GM19351 (cell line): Measurements from ENCODE around the gene MSI2.

Experiments
- ATAC-seq: cut with Tn5 transposase; IDR thresholded peaks from one replicate; pipeline ENCODE4 v1.9.1; 2021; ENCODE audit warnings: mild to moderate bottlenecking, moderate library complexity; ENCODE audit not compliant: unreplicated experiment

The MSI2 gene

DNA sequence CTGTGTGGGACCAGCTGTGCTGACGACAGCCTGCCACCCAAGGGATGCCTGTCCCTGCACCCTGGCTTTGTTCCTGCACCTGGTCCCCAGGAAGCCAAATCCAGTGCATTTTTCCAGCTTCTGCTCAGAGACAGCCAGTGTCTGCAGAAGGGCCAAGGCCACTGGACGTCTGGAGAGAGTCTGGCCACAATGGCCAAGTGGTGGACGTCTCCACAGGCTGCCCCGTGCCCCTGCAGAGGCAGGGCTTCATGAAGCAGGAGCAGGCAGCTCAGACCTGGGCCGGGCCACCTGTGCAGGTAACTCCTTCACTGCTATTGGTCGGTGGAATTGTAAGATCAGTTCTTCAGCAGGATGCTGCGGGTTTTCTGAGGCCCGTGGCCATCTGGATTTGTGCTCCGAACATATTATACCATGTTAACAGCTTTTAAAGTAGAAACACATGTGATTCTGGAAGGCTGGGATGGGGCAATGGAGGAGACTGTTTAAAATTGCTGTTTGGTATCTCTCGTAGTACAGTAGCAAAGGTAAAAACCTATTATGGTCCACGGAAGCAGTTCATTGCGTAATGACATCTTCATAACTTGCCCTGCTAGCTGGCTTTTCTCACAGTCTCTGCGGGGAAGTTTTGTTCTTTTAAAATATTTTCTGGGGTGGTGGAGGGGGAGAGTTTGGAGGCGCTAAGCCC, 303.5 kb downstream of the MSI2 start:
- ATAC-seq, result no peak

DNA sequence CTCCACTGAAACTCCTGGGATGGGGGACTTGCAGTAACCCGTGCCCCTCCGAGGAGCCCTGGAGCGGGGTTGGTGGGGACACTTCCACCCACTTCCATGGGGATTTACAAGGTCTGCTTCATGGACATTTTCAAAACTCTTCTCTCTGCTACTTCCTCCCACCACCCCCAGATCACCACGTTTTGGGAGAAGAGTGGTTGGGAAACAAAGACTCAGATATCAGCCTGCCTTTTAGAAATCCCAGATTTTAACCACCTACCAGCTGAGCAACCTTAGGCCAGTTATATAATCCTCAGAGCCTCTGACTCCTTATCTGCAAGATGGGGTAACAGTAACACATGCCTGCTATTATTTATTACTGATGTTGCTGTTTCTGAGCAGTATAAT, 304.0 kb downstream of the MSI2 start:
- ATAC-seq, result no peak

DNA sequence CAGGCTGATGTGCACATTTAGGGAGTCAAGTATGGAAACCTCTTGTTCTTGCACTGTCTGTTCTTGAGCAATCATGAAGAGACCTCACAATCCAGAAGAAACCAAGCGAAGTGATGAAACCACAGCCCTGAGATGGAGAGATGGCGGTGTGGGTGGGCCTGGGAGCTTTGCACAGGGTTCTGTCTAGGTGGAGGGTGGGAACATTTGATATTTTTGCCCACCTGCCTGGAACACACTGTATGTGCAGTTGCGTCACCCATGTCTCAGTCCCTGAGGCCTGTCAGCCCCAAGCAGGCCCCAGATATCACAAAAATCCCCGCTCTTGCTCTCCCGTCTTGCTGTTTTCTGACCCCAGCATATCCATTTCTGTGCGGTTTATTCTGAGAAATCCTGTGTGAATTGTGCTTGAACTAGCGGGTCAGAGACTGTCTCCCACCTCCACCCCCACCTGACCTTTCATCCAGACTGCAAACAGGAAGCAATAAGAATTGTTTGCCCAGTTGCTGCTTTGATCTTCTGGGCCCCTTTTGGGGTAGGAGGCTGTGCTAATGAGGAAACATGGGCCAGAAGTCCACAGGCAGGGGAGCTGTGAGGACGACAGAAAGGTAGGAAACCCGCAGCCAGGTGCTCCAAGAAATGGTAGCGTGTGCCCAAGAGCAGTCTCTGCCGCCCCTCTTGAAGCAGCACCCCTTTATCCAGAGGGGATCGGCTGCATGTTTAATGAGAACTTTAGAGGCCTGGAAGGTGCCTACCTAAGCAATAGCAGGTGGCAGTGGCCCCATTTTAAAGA, 304.9 kb downstream of the MSI2 start:
- no peak for ATAC-seq

DNA sequence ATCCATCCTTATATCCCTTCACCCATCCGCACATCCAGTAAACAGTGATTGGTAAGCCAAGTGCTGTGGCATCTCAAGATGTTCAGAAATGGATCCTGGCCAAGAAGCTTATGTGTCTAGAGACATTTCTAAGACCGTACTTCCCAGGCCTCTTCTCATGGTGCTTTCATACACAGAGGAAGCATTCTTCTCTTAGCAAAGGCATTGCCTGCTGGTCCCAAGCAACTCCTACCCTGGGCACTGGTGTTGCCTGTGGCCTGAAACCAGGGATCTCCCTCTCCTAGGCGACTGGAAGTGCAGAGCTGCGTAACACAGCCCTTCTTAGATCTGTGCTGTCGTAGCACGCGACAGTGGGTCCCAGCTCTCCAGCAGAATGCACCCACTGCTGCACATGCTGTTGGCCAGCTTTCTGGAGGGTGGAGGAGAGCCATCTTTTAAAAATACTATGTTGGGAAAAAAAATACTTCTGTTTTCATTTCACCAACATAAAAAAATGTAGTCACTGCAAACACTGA, 305.9 kb downstream of the MSI2 start:
- ATAC-seq, result no peak

- no peak for ATAC-seq
These were observed 307.6 kb downstream of the MSI2 start for GRCh38 chr17:57563958-57564357.

GRCh38 chr17:57565176-57565575, 308.9 kb downstream of the MSI2 start:
- no peak for ATAC-seq

- no peak for ATAC-seq
These were observed 310.4 kb downstream of the MSI2 start for GRCh38 chr17:57566721-57567120.

DNA sequence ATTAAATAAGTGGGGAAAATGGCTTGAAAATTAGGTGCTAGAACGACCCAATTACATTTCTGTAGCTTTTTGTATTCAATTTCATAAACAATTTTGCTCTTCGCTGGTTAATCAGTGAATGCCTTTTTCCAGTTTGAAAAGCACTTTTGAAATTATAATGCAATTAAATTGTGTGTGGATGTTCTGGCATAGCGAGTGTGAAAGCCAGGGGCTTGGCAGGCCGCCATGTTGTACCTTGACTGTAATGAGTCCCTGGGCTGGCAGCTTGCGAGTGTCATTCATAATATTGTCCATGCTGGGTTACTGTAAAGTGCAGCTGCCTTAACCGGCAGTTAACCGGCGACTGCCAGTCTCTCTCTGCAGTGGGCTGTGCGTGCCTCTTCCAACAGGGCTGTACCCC, 310.9 kb downstream of the MSI2 start:
- ATAC-seq, result no peak

DNA sequence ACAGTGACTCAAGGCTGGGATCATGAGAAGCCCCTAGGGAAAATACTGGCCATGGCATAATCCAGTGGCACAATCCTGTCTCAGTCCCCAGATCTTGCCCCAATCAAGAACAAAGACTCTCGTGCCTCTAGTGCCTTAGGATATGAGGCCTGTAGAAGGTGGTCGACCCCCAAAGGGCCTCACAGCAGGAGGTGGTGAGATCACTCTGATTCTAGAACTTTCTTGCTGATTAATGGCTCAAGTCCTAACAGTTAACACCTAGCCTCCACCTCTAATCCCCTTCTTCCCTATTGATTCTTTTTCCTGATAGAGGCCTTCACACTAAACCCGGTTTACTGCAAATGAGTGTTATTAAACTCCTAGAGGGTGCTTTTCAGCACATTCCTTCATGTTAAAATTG, 312.0 kb downstream of the MSI2 start:
- ATAC-seq, result no peak

DNA sequence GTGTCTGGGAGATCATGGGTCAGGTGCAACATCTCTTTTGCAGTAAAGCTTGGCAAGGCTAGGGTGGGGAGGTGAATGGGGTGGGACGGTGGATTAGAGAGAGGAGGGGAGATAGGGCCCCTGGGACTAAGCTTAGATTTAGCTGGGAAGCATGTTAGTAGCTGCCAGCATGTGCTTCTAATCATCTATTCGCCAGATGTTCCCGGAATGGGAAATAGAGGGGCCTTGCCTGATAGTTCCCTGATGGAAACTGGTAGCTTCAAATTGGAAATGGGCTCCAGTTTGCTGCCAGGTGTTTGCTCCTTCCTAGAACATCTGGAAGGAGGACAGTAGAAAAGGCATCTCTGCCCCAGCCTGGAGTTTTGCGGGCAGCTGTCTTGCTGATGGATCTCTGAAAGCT, 312.7 kb downstream of the MSI2 start:
- ATAC-seq, result no peak

DNA sequence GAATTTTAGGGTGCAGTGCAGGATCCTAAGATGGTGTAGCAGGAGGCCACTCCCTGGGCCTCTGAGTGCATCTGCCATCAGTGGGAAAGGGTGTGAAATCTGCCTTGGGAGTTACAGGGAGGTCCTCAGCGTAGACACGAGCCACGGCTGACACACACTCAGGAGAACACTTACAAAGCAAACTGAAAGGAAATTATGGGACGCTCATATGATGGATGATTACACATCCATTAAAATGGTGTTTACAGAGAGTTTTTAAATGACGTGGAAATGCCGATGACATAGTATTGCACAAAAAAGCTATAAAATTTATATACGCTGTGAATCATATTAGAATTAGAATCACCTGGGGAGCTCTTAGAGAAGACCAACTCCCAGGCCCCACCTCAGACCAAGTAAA, 313.5 kb downstream of the MSI2 start:
- no peak for ATAC-seq

- ATAC-seq, result no peak
These were observed 314.5 kb downstream of the MSI2 start for GRCh38 chr17:57570724-57571344.

DNA sequence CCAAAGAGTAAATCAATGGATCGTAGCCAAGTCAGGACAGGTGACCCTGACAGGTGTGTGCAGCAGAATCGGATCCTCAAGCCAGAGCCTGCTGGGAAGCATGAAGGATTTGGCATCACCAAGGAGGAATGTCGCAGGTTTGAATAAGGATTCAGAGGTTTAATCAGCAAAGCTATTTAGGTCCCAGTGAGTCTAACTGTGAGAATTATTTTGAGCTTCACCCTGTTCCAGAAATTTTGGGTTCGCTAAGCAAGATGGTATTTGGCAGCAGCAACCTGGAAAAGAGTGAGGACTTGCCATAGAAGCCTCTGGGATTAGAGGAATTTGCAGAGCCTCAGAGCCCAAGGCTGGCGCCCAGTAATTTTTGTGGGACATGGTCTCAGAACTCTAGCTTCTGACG, 315.7 kb downstream of the MSI2 start:
- no peak for ATAC-seq

GRCh38 chr17:57572600-57572999, 316.3 kb downstream of the MSI2 start:
- no peak for ATAC-seq

DNA sequence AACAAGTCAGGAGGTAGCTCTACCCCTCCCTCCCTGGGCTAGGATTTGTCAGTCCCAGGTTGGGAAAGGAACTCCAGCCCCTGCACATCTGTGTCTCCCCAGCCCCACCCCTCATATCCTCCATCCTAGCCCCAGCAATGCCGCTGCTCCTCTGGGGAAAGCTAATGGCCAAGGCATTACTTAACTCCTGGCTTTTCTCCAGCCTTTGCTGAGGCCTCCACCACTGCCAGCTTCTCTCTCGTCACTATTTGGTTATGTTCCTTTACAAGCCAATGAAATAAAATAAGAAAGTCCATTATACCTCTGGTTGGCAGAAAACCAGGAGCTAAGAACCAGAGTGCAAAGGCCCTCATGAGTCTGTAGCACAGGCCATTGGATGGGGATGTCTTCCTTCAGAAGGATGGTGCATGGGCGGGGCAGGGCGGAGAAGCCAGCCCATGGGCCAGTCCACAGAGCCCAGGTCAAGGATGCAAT, 317.8 kb downstream of the MSI2 start:
- ATAC-seq, result no peak

- no peak for ATAC-seq
These were observed 320.4 kb downstream of the MSI2 start for GRCh38 chr17:57576744-57577143.

- no peak for ATAC-seq
These were observed 321.7 kb downstream of the MSI2 start for GRCh38 chr17:57577751-57578607.

DNA sequence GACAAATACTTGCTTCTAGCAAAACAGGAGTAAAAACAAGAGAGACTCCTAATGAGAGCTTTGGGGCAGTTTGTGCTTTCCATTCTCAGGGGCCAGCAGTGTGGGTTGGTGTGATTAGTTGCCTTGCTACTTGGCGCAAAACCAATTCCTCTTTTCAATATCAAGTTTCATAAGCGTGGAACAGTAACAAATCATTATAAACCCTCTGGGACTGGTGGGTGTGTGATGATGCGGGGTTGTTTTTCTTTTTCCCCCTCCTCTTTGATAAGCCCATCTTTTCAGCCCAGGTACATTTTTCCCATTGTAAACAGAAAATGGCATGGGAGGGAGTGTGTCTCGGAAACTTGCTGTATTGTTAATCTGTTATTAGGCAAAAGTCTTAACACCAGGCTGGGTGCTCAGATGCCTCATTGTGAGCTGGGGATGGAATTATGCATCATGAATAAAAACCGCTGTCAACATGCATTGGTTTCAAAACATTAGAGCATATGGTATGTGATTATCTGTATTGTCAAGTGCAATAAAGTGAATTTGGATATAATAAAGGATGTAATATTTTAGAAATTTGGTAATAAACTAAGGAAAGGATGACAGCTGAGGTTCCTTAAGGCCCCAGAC, 322.4 kb downstream of the MSI2 start:
- ATAC-seq, result no peak

- ATAC-seq, result no peak
These were observed 322.9 kb downstream of the MSI2 start for GRCh38 chr17:57579245-57579644.

- no peak for ATAC-seq
These were observed 323.9 kb downstream of the MSI2 start for GRCh38 chr17:57580055-57580739.
